Muscle layer of colon (tissue), 2 donors: ENCODE measurements around the gene PROKR1.

Experiments
- H3K27ac ChIP-seq: one replicate; pipeline ENCODE4 v1.7.0; 2013; ENCODE audit warnings: low read depth, mild to moderate bottlenecking, low read length, moderate library complexity
- H3K27me3 ChIP-seq, 2 donors: one replicate each; pipeline ENCODE4 v1.7.0; 2013; ENCODE audit warnings: low read length in 2 of 2, mild to moderate bottlenecking in 2 of 2; ENCODE audit not compliant: insufficient read depth in 2 of 2, control insufficient read depth in 1 of 2
- H3K36me3 ChIP-seq: one replicate; pipeline ENCODE4 v1.7.0; 2013; ENCODE audit warnings: mild to moderate bottlenecking, low read length; ENCODE audit not compliant: insufficient read depth
- H3K4me1 ChIP-seq: one replicate; pipeline ENCODE4 v1.7.0; 2013; ENCODE audit warnings: mild to moderate bottlenecking, low read length; ENCODE audit not compliant: insufficient read depth
- H3K4me3 ChIP-seq, 2 donors: one replicate each; pipeline ENCODE4 v1.7.0; 2013; ENCODE audit warnings: low read length in 2 of 2, low read depth in 1 of 2, mild to moderate bottlenecking in 1 of 2, moderate library complexity in 1 of 2
- H3K9ac ChIP-seq: one replicate; pipeline ENCODE4 v1.7.0; 2013; ENCODE audit warnings: low read length
- H3K9me3 ChIP-seq: one replicate; pipeline ENCODE4 v1.7.0; 2013; ENCODE audit warnings: mild to moderate bottlenecking, low read length
- donor health status: abdominal sarcoma.
- donor health status: Adenocarcinoma of cecum.

The PROKR1 gene

GRCh38 chr2:68706637-68707036 lies 63.3 kb downstream of the PROKR1 start:
- Histone ChIP-seq H3K9me3 (no peaks in the 10 kb centered on the region), H3K36me3 (no peaks in the 10 kb centered on the region)

More at GRCh38 chr2:68706637-68707036, 63.3 kb downstream of the PROKR1 start:
- H3K27me3 ChIP-seq: no peaks in the 10 kb centered on the region
- no peak overlapping the region for H3K4me3 ChIP-seq
- H3K27ac ChIP-seq: no peak overlapping the region
- H3K4me1 ChIP-seq: no peaks in the 10 kb centered on the region
- H3K9ac ChIP-seq: no peak overlapping the region
